GM23338 (cell line): ENCODE results near the gene ATG7. TPM values are rescaled to one million over a fixed set of nuclear protein-coding genes. Genes with fewer than 3 reads are reported as not detected.

Experiments used
- ATAC-seq: fragments of 200-7000 bp; cut with Tn5 transposase; 3 replicates; pipeline ENCODE4 v1.9.1; 2020
- DNase-seq: peaks from one replicate; pipeline ENCODE4 v3.0.0-alpha.2; 2015; ENCODE audit warnings: low spot score
- H2AFZ ChIP-seq: fragments of 200-600 bp; sonication (generic); 2 replicates; pipeline ENCODE4 v1.8.0; 2016; ENCODE audit warnings: antibody characterized with exemption, mild to moderate bottlenecking, moderate library complexity
- H3F3A ChIP-seq: fragments of 200-600 bp; sonication (generic); replicated peaks from 2 replicates; pipeline ENCODE4 v1.8.0; 2017; ENCODE audit warnings: antibody characterized with exemption, mixed run types, low read depth
- H3K27ac ChIP-seq: fragments of 200-600 bp; sonication (generic); 2 replicates; pipeline ENCODE4 v1.6.1; 2016; ENCODE audit warnings: low read depth
- H3K27me3 ChIP-seq: fragments of 200-600 bp; sonication (generic); 2 replicates; pipeline ENCODE4 v1.8.0; 2016; ENCODE audit warnings: mild to moderate bottlenecking, mixed run types, moderate library complexity; ENCODE audit not compliant: insufficient read depth
- H3K36me3 ChIP-seq: fragments of 200-600 bp; sonication (generic); 2 replicates; pipeline ENCODE4 v1.8.0; 2016; ENCODE audit warnings: mild to moderate bottlenecking; ENCODE audit not compliant: insufficient read depth
- H3K4me1 ChIP-seq: fragments of 200-600 bp; sonication (generic); 2 replicates; pipeline ENCODE4 v1.8.0; 2016; ENCODE audit warnings: mild to moderate bottlenecking, moderate library complexity; ENCODE audit not compliant: insufficient read depth
- H3K4me2 ChIP-seq: fragments of 200-600 bp; sonication (generic); 2 replicates; pipeline ENCODE4 v1.7.1; 2017; ENCODE audit warnings: mixed run types
- H3K4me3 ChIP-seq: fragments of 200-600 bp; sonication (generic); 2 replicates; pipeline ENCODE4 v1.6.1; 2016; ENCODE audit warnings: mixed run types
- H3K79me2 ChIP-seq: fragments of 200-600 bp; sonication (generic); replicated peaks from 2 replicates; pipeline ENCODE4 v1.8.0; 2017; ENCODE audit warnings: mild to moderate bottlenecking; ENCODE audit not compliant: insufficient read depth
- H3K9me2 ChIP-seq: fragments of 200-600 bp; sonication (generic); 2 replicates; pipeline ENCODE4 v1.8.0; 2017; ENCODE audit not compliant: insufficient read depth
- H4K20me1 ChIP-seq: fragments of 200-600 bp; sonication (generic); replicated peaks from 2 replicates; pipeline ENCODE4 v1.8.0; 2017; ENCODE audit warnings: mild to moderate bottlenecking; ENCODE audit not compliant: insufficient read depth
- H3K27ac Mint-ChIP-seq: 2 replicates; pipeline ENCODE4 v1.8.0; 2020; ENCODE audit warnings: inconsistent platforms, mild to moderate bottlenecking, moderate library complexity, mixed read lengths
- H3K27me3 Mint-ChIP-seq: 3 replicates; pipeline ENCODE4 v1.8.0; 2022; ENCODE audit warnings: low read depth, mild to moderate bottlenecking, moderate library complexity, mixed read lengths, inconsistent platforms; ENCODE audit not compliant: insufficient read depth, poor library complexity
- H3K36me3 Mint-ChIP-seq: 3 replicates; pipeline ENCODE4 v1.8.0; 2021; ENCODE audit warnings: low read depth, mild to moderate bottlenecking, inconsistent platforms, moderate library complexity, mixed read lengths
- H3K4me1 Mint-ChIP-seq: 3 replicates; pipeline ENCODE4 v1.8.0; 2020; ENCODE audit warnings: mild to moderate bottlenecking, inconsistent platforms, mixed read lengths
- H3K4me3 Mint-ChIP-seq: 3 replicates; pipeline ENCODE4 v1.8.0; 2021; ENCODE audit warnings: moderate library complexity, mild to moderate bottlenecking, inconsistent platforms, mixed read lengths
- H3K9me3 Mint-ChIP-seq: 3 replicates; pipeline ENCODE4 v1.8.0; 2020; ENCODE audit warnings: moderate library complexity, mild to moderate bottlenecking, inconsistent platforms, mixed read lengths
- CREB1 ChIP-seq: fragments of 250-450 bp; sonication (Bioruptor Pico); IDR thresholded peaks from 2 replicates; pipeline ENCODE4 v1.5.0; 2020; ENCODE audit warnings: low read depth, mild to moderate bottlenecking, moderate library complexity
- EZH2 ChIP-seq: fragments of 200-600 bp; sonication (generic); IDR thresholded peaks from one replicate; pipeline ENCODE4 v1.8.0; 2017; ENCODE audit warnings: antibody characterized with exemption, mild to moderate bottlenecking, low read depth; ENCODE audit not compliant: unreplicated experiment
- EZH2phosphoT487 ChIP-seq: fragments of 200-600 bp; sonication (generic); IDR thresholded peaks from one replicate; pipeline ENCODE4 v1.8.1; 2018; ENCODE audit warnings: antibody characterized with exemption; ENCODE audit not compliant: unreplicated experiment
- JUNB ChIP-seq: IDR thresholded peaks from one replicate; pipeline ENCODE4 v1.6.1; 2016; ENCODE audit warnings: antibody characterized with exemption; ENCODE audit not compliant: unreplicated experiment
- NANOG ChIP-seq: IDR thresholded peaks from 2 replicates; pipeline ENCODE4 v1.6.1; 2016; ENCODE audit warnings: antibody characterized with exemption, borderline replicate concordance
- POLR2AphosphoS5 ChIP-seq: IDR thresholded peaks from 2 replicates; pipeline ENCODE4 v1.6.1; 2016; ENCODE audit warnings: antibody characterized with exemption, low read depth
- STAT1 ChIP-seq: IDR thresholded peaks from one replicate; pipeline ENCODE4 v1.6.1; 2016; ENCODE audit warnings: antibody characterized with exemption; ENCODE audit not compliant: unreplicated experiment
- ZNF114 ChIP-seq: fragments of 250-450 bp; sonication (Bioruptor Pico); IDR thresholded peaks from 2 replicates; pipeline ENCODE4 v1.5.0; 2020; ENCODE audit warnings: mild to moderate bottlenecking, moderate library complexity
- ZNF331 ChIP-seq: fragments of 250-450 bp; sonication (Bioruptor Pico); IDR thresholded peaks from 2 replicates; pipeline ENCODE4 v1.5.0; 2020; ENCODE audit warnings: low read depth, mild to moderate bottlenecking, moderate library complexity
- polyA plus RNA-seq: library from polyadenylated mRNA; unstranded; fragments of >200 nt; fragmentation: Nextera tagmentation; extraction: Ambion mirVana; gene quantifications from 2 replicates; pipeline ENCODE4 v1.2.1, GENCODE V29; 2016
- total RNA-seq: library from RNA; depleted of rRNA; stranded (reverse); fragments of >200 nt; shearing (Covaris generic); gene quantifications from 2 replicates; pipeline ENCODE4 v1.2.3, GENCODE V29; 2014
- TF ChIP-seq, protein P1 (sequence below): fragments of 250-450 bp; sonication (Bioruptor Pico); IDR thresholded peaks from 2 replicates; pipeline ENCODE4 v1.5.0; 2020; ENCODE audit warnings: mild to moderate bottlenecking, moderate library complexity
- TF ChIP-seq, protein P2 (sequence below): IDR thresholded peaks from one replicate; pipeline ENCODE4 v1.6.1; 2018; ENCODE audit warnings: antibody characterized with exemption; ENCODE audit not compliant: unreplicated experiment
- TF ChIP-seq, protein P3 (sequence below), 2 experiments: fragments of 200-600 bp in 1 of 2; sonication (generic) in 1 of 2; conservative IDR thresholded peaks; 2 replicates each; pipeline versions ENCODE4 v1.5.1 to v1.6.1; 2016 to 2017; ENCODE audit warnings: antibody characterized with exemption in 2 of 2, low read depth in 2 of 2, mild to moderate bottlenecking in 2 of 2, moderate library complexity in 1 of 2
- TF ChIP-seq, protein P4 (sequence below): IDR thresholded peaks from 2 replicates; pipeline ENCODE4 v1.6.1; 2016; ENCODE audit warnings: antibody characterized with exemption

ATG7 gene
- total and polyA plus RNA-seq, 2 experiments from 2014 or later: 16.2 to 36.7 TPM

DNA sequence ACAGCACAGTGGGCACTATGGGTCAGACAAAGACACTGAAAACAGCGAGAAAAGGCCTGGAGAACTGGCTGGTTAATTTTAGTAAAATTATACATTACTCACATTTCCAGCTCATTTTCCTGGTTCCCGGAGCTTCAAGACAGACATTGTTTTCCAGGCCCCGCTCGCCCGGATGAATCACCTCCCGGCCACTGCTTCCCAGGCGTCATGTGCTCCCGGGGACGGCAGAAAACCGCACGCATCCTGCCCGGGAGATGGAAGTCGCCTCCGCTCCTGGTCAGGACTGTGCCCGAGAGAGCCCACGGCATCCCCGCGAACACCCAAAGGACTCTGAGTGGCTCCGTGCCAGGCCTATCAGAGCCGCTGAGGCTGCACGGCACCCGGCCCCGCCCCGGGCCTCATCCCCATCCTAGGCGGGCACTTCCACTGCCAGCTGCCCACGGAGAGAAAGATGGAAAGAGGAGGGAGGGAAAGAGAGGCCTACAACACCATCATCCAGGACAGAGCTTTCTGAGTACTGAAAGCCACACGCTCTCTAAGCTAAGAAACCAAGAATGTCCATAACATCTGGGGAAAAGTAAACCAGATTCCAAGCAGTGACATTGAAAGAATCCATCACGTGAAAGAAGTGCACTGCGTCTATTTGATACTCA lies 296.4 kb downstream of the ATG7 start:
- H3F3A ChIP-seq: no peaks in the 10 kb centered on the region
- no peak overlapping the region for H2AFZ ChIP-seq
- H3K4me2 ChIP-seq: no peak overlapping the region
- Mint-ChIP-seq H3K4me3 (no peak overlapping the region), H3K9me3 (no peaks in the 10 kb centered on the region), H3K27me3 (peaks cover 9% of the 10 kb centered on the region), H3K4me1 (0 out of 3 replicates have a peak, but pooled peaks cover 2% of the 10 kb centered on the region), H3K27ac (no peak overlapping the region), H3K36me3 (peaks cover 14% of the 10 kb centered on the region; the same call in 1 of the 3 replicates)
- peaks cover 15% of the 10 kb centered on the region for H4K20me1 ChIP-seq
- DNase-seq: no peak
- H3K27me3 ChIP-seq: no peaks in the 10 kb centered on the region
- peaks cover 30% of the 10 kb centered on the region for H3K79me2 ChIP-seq
- no peak overlapping the region for H3K27ac ChIP-seq
- H3K4me3 ChIP-seq: no peak overlapping the region
- no peaks in the 10 kb centered on the region for H3K9me2 ChIP-seq
- no peak for ATAC-seq
- no peaks in the 10 kb centered on the region for H3K4me1 ChIP-seq
- TF ChIP-seq JUNB: no peak
- no peak for TF ChIP-seq EZH2
- TF ChIP-seq ZNF114 (CRISPR knock-in tag): no peak
- TF ChIP-seq ZNF331: no peak
- TF ChIP-seq STAT1: no peak
- TF ChIP-seq, protein P1, sequence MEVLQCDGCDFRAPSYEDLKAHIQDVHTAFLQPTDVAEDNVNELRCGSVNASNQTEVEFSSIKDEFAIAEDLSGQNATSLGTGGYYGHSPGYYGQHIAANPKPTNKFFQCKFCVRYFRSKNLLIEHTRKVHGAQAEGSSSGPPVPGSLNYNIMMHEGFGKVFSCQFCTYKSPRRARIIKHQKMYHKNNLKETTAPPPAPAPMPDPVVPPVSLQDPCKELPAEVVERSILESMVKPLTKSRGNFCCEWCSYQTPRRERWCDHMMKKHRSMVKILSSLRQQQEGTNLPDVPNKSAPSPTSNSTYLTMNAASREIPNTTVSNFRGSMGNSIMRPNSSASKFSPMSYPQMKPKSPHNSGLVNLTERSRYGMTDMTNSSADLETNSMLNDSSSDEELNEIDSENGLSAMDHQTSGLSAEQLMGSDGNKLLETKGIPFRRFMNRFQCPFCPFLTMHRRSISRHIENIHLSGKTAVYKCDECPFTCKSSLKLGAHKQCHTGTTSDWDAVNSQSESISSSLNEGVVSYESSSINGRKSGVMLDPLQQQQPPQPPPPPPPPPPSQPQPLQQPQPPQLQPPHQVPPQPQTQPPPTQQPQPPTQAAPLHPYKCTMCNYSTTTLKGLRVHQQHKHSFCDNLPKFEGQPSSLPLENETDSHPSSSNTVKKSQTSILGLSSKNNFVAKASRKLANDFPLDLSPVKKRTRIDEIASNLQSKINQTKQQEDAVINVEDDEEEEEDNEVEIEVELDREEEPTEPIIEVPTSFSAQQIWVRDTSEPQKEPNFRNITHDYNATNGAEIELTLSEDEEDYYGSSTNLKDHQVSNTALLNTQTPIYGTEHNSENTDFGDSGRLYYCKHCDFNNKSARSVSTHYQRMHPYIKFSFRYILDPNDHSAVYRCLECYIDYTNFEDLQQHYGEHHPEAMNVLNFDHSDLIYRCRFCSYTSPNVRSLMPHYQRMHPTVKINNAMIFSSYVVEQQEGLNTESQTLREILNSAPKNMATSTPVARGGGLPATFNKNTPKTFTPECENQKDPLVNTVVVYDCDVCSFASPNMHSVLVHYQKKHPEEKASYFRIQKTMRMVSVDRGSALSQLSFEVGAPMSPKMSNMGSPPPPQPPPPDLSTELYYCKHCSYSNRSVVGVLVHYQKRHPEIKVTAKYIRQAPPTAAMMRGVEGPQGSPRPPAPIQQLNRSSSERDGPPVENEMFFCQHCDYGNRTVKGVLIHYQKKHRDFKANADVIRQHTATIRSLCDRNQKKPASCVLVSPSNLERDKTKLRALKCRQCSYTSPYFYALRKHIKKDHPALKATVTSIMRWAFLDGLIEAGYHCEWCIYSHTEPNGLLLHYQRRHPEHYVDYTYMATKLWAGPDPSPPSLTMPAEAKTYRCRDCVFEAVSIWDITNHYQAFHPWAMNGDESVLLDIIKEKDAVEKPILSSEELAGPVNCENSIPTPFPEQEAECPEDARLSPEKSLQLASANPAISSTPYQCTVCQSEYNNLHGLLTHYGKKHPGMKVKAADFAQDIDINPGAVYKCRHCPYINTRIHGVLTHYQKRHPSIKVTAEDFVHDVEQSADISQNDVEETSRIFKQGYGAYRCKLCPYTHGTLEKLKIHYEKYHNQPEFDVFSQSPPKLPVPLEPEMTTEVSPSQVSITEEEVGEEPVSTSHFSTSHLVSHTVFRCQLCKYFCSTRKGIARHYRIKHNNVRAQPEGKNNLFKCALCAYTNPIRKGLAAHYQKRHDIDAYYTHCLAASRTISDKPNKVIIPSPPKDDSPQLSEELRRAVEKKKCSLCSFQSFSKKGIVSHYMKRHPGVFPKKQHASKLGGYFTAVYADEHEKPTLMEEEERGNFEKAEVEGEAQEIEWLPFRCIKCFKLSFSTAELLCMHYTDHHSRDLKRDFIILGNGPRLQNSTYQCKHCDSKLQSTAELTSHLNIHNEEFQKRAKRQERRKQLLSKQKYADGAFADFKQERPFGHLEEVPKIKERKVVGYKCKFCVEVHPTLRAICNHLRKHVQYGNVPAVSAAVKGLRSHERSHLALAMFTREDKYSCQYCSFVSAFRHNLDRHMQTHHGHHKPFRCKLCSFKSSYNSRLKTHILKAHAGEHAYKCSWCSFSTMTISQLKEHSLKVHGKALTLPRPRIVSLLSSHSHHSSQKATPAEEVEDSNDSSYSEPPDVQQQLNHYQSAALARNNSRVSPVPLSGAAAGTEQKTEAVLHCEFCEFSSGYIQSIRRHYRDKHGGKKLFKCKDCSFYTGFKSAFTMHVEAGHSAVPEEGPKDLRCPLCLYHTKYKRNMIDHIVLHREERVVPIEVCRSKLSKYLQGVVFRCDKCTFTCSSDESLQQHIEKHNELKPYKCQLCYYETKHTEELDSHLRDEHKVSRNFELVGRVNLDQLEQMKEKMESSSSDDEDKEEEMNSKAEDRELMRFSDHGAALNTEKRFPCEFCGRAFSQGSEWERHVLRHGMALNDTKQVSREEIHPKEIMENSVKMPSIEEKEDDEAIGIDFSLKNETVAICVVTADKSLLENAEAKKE (CRISPR knock-in tag): no peak
- TF ChIP-seq, protein P2, sequence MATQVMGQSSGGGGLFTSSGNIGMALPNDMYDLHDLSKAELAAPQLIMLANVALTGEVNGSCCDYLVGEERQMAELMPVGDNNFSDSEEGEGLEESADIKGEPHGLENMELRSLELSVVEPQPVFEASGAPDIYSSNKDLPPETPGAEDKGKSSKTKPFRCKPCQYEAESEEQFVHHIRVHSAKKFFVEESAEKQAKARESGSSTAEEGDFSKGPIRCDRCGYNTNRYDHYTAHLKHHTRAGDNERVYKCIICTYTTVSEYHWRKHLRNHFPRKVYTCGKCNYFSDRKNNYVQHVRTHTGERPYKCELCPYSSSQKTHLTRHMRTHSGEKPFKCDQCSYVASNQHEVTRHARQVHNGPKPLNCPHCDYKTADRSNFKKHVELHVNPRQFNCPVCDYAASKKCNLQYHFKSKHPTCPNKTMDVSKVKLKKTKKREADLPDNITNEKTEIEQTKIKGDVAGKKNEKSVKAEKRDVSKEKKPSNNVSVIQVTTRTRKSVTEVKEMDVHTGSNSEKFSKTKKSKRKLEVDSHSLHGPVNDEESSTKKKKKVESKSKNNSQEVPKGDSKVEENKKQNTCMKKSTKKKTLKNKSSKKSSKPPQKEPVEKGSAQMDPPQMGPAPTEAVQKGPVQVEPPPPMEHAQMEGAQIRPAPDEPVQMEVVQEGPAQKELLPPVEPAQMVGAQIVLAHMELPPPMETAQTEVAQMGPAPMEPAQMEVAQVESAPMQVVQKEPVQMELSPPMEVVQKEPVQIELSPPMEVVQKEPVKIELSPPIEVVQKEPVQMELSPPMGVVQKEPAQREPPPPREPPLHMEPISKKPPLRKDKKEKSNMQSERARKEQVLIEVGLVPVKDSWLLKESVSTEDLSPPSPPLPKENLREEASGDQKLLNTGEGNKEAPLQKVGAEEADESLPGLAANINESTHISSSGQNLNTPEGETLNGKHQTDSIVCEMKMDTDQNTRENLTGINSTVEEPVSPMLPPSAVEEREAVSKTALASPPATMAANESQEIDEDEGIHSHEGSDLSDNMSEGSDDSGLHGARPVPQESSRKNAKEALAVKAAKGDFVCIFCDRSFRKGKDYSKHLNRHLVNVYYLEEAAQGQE: no peak
- no peak for TF ChIP-seq CREB1 (CRISPR knock-in tag)
- no peak for TF ChIP-seq POLR2AphosphoS5
- TF ChIP-seq NANOG: no peak
- TF ChIP-seq, protein P3, sequence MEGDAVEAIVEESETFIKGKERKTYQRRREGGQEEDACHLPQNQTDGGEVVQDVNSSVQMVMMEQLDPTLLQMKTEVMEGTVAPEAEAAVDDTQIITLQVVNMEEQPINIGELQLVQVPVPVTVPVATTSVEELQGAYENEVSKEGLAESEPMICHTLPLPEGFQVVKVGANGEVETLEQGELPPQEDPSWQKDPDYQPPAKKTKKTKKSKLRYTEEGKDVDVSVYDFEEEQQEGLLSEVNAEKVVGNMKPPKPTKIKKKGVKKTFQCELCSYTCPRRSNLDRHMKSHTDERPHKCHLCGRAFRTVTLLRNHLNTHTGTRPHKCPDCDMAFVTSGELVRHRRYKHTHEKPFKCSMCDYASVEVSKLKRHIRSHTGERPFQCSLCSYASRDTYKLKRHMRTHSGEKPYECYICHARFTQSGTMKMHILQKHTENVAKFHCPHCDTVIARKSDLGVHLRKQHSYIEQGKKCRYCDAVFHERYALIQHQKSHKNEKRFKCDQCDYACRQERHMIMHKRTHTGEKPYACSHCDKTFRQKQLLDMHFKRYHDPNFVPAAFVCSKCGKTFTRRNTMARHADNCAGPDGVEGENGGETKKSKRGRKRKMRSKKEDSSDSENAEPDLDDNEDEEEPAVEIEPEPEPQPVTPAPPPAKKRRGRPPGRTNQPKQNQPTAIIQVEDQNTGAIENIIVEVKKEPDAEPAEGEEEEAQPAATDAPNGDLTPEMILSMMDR (conservative IDR thresholded peaks at IDR 0.05; ENCODE audit: low read depth in 2 of 2): no peak
- TF ChIP-seq, protein P4, sequence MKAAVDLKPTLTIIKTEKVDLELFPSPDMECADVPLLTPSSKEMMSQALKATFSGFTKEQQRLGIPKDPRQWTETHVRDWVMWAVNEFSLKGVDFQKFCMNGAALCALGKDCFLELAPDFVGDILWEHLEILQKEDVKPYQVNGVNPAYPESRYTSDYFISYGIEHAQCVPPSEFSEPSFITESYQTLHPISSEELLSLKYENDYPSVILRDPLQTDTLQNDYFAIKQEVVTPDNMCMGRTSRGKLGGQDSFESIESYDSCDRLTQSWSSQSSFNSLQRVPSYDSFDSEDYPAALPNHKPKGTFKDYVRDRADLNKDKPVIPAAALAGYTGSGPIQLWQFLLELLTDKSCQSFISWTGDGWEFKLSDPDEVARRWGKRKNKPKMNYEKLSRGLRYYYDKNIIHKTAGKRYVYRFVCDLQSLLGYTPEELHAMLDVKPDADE: no peak
- no peak for TF ChIP-seq EZH2phosphoT487
- no peaks in the 10 kb centered on the region; the same call in 1 of the 2 replicates for H3K36me3 ChIP-seq
